Measurements from ENCODE around the gene CAT.

Gene CAT

GRCh38 chr11:34437224-34438125 is 1.3 kb upstream of the CAT start:
- Histone ChIP-seq H3K4me3 (ENCODE audit: insufficient read length, low read depth) (no peak overlapping the region), H3K9ac (ENCODE audit: insufficient read length, low read depth) (no peak overlapping the region), H3K27me3 (ENCODE audit: insufficient read depth, insufficient read length) (no peaks in the 10 kb centered on the region), H3K36me3 (ENCODE audit: insufficient read depth, insufficient read length, low read length) (no peaks in the 10 kb centered on the region), H3K9me3 (ENCODE audit: insufficient read depth, low read length) (no peaks in the 10 kb centered on the region; the same call in 1 of the 2 replicates), H3K4me1 (ENCODE audit: insufficient read depth, insufficient read length) (no peaks in the 10 kb centered on the region)
- DNase-seq (ENCODE audit: low read depth, low spot score) = no peak
- TF ChIP-seq SUZ12 (IDR thresholded peaks at IDR 0.05; ENCODE audit: extremely low read depth, insufficient read depth, insufficient read length) (no peak), YY1 (IDR thresholded peaks at IDR 0.05; ENCODE audit: insufficient read depth, insufficient read length) (no peak), ZNF274 (IDR thresholded peaks at IDR 0.05; ENCODE audit: low read depth, low read length) (no peak)

DNA sequence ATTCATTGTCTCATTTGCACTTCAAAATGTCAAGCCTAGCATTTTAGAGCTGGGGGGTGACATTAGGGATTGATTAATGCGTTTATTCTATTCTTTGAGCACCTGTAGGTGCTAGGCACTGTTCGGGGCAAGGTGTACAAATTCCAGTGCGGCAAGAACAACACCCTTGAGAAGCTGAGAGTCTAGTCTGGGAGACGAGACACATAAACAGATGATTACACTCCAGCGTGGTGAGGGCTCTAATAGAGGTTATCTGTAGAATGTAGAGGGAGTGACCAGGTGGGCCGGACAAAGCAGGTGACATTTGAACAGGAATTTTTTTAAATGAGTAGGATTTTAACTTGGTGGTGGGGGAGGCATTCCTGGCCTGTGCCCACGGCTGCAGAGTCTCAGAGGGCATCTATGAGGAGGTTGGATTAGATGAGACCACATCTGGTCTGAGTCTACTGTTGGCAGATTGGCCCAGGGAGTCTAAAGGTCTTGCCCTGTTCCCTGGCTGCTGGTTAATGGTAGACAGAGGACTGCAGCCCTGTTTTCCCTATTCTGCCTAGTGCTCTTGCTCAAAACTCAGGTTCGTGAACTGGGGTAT is 970 bp downstream of the CAT start:
- TF ChIP-seq ZNF274 (IDR thresholded peaks at IDR 0.05; ENCODE audit: low read depth, low read length) (no peak), YY1 (IDR thresholded peaks at IDR 0.05; ENCODE audit: insufficient read depth, insufficient read length) (no peak), SUZ12 (IDR thresholded peaks at IDR 0.05; ENCODE audit: extremely low read depth, insufficient read depth, insufficient read length) (no peak)

DNA sequence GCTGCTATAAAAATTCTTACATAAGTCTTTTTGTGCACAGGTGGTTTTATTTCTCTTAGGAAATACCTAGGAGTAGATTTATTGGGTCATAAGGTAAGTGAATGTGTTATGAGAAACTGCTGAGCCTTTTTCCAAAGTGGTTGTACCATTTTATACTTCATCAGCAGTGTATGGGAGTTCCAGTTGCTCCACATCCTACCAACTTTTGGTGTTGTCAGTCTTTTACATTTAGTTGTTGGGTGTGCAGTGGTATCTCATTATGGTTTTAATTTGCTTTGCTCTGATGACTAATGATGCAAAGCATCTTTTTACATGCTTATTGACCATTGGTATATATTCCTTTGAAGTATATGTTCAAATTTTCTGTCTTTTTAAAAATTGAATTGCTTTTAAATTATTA is 3.1 kb downstream of the CAT start:
- no peak overlapping the region for H3K4me3 ChIP-seq (ENCODE audit: insufficient read length, low read depth)
- DNase-seq (ENCODE audit: low read depth, low spot score) = no peak
- no peaks in the 10 kb centered on the region for H3K27me3 ChIP-seq (ENCODE audit: insufficient read depth, insufficient read length)
- no peaks in the 10 kb centered on the region for H3K36me3 ChIP-seq (ENCODE audit: insufficient read depth, insufficient read length, low read length)
- no peak overlapping the region for H3K9ac ChIP-seq (ENCODE audit: insufficient read length, low read depth)
- H3K4me1 ChIP-seq (ENCODE audit: insufficient read depth, insufficient read length) = no peaks in the 10 kb centered on the region
- no peaks in the 10 kb centered on the region; the same call in 1 of the 2 replicates for H3K9me3 ChIP-seq (ENCODE audit: insufficient read depth, low read length)
- no peak for TF ChIP-seq YY1 (IDR thresholded peaks at IDR 0.05; ENCODE audit: insufficient read depth, insufficient read length)
- no peak for TF ChIP-seq SUZ12 (IDR thresholded peaks at IDR 0.05; ENCODE audit: extremely low read depth, insufficient read depth, insufficient read length)
- TF ChIP-seq ZNF274 (IDR thresholded peaks at IDR 0.05; ENCODE audit: low read depth, low read length) = no peak

More for the DNA sequence above, 970 bp downstream of the CAT start:
- Histone ChIP-seq H3K9me3 (ENCODE audit: insufficient read depth, low read length) (no peaks in the 10 kb centered on the region; the same call in 1 of the 2 replicates), H3K4me3 (ENCODE audit: insufficient read length, low read depth) (no peak overlapping the region), H3K27me3 (ENCODE audit: insufficient read depth, insufficient read length) (no peaks in the 10 kb centered on the region), H3K4me1 (ENCODE audit: insufficient read depth, insufficient read length) (no peaks in the 10 kb centered on the region), H3K9ac (ENCODE audit: insufficient read length, low read depth) (no peak overlapping the region), H3K36me3 (ENCODE audit: insufficient read depth, insufficient read length, low read length) (no peaks in the 10 kb centered on the region)
- DNase-seq (ENCODE audit: low read depth, low spot score) = no peak

GRCh38 chr11:34443136-34443535 is 4.4 kb downstream of the CAT start:
- H3K4me3 ChIP-seq (ENCODE audit: insufficient read length, low read depth) = no peak overlapping the region
- H3K36me3 ChIP-seq (ENCODE audit: insufficient read depth, insufficient read length, low read length) = no peaks in the 10 kb centered on the region
- no peaks in the 10 kb centered on the region for H3K4me1 ChIP-seq (ENCODE audit: insufficient read depth, insufficient read length)
- no peak for TF ChIP-seq SUZ12 (IDR thresholded peaks at IDR 0.05; ENCODE audit: extremely low read depth, insufficient read depth, insufficient read length)
- TF ChIP-seq ZNF274 (IDR thresholded peaks at IDR 0.05; ENCODE audit: low read depth, low read length) = no peak
- no peak for TF ChIP-seq YY1 (IDR thresholded peaks at IDR 0.05; ENCODE audit: insufficient read depth, insufficient read length)
- no peak overlapping the region for H3K9ac ChIP-seq (ENCODE audit: insufficient read length, low read depth)
- no peak for DNase-seq (ENCODE audit: low read depth, low spot score)
- H3K9me3 ChIP-seq (ENCODE audit: insufficient read depth, low read length) = no peaks in the 10 kb centered on the region; the same call in 1 of the 2 replicates
- no peaks in the 10 kb centered on the region for H3K27me3 ChIP-seq (ENCODE audit: insufficient read depth, insufficient read length)

- Histone ChIP-seq H3K4me3 (ENCODE audit: insufficient read length, low read depth) (no peak overlapping the region), H3K9me3 (ENCODE audit: insufficient read depth, low read length) (no peaks in the 10 kb centered on the region), H3K36me3 (ENCODE audit: insufficient read depth, insufficient read length, low read length) (no peaks in the 10 kb centered on the region), H3K4me1 (ENCODE audit: insufficient read depth, insufficient read length) (no peaks in the 10 kb centered on the region), H3K9ac (ENCODE audit: insufficient read length, low read depth) (no peak overlapping the region), H3K27me3 (ENCODE audit: insufficient read depth, insufficient read length) (no peaks in the 10 kb centered on the region)
- DNase-seq (ENCODE audit: low read depth, low spot score) = no peak
- TF ChIP-seq ZNF274 (IDR thresholded peaks at IDR 0.05; ENCODE audit: low read depth, low read length) (no peak), YY1 (IDR thresholded peaks at IDR 0.05; ENCODE audit: insufficient read depth, insufficient read length) (no peak), SUZ12 (IDR thresholded peaks at IDR 0.05; ENCODE audit: extremely low read depth, insufficient read depth, insufficient read length) (no peak)
Measured at GRCh38 chr11:34444428-34444827, 5.7 kb downstream of the CAT start.

DNA sequence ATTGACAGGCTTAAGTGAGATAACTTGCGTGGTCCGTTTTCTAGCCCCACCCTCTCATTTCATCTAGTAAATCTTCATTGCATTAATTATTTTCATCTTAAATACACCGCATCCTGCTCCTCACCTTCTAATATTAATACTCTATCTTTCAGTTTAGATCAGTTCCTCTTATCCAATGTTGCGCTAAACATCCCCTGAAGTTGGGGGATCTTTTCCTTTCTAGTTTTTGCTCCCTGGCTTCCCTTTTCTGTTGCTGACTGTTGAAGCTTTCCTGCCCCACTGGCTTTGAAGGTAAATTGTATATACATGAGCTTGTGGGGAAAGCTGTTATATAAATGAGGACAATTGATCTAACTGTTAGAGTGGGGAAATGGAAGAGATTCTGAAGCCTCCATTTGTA is 7.2 kb downstream of the CAT start:
- Histone ChIP-seq H3K4me3 (ENCODE audit: insufficient read length, low read depth) (no peak overlapping the region), H3K27me3 (ENCODE audit: insufficient read depth, insufficient read length) (no peaks in the 10 kb centered on the region), H3K36me3 (ENCODE audit: insufficient read depth, insufficient read length, low read length) (no peaks in the 10 kb centered on the region), H3K9me3 (ENCODE audit: insufficient read depth, low read length) (no peaks in the 10 kb centered on the region), H3K9ac (ENCODE audit: insufficient read length, low read depth) (no peak overlapping the region), H3K4me1 (ENCODE audit: insufficient read depth, insufficient read length) (no peaks in the 10 kb centered on the region)
- DNase-seq (ENCODE audit: low read depth, low spot score) = no peak
- no peak for TF ChIP-seq ZNF274 (IDR thresholded peaks at IDR 0.05; ENCODE audit: low read depth, low read length)
- TF ChIP-seq SUZ12 (IDR thresholded peaks at IDR 0.05; ENCODE audit: extremely low read depth, insufficient read depth, insufficient read length) = no peak
- no peak for TF ChIP-seq YY1 (IDR thresholded peaks at IDR 0.05; ENCODE audit: insufficient read depth, insufficient read length)

DNA sequence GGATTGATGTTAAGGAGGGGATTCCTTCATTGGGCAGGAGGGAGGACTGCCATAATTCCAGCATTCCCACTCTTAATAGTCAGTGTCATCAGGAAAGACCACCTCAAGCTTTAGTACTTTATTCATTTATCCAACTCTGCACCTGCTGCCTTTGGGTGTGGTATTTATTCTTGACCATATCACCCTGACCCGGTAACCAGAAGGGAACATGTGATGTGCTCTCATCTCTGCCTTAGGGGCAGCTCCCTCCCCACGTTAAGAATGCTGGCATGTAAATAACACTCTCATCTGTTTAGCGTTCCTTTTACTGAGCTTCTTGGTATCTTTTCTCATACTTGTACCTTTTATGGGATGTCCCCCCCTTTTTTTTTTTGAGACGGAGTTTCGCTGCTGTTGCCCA is 7.7 kb downstream of the CAT start:
- Histone ChIP-seq H3K4me3 (ENCODE audit: insufficient read length, low read depth) (no peak overlapping the region), H3K4me1 (ENCODE audit: insufficient read depth, insufficient read length) (no peaks in the 10 kb centered on the region), H3K27me3 (ENCODE audit: insufficient read depth, insufficient read length) (no peaks in the 10 kb centered on the region), H3K9ac (ENCODE audit: insufficient read length, low read depth) (no peak overlapping the region), H3K36me3 (ENCODE audit: insufficient read depth, insufficient read length, low read length) (no peaks in the 10 kb centered on the region), H3K9me3 (ENCODE audit: insufficient read depth, low read length) (no peaks in the 10 kb centered on the region)
- no peak for DNase-seq (ENCODE audit: low read depth, low spot score)
- TF ChIP-seq SUZ12 (IDR thresholded peaks at IDR 0.05; ENCODE audit: extremely low read depth, insufficient read depth, insufficient read length) = no peak
- TF ChIP-seq YY1 (IDR thresholded peaks at IDR 0.05; ENCODE audit: insufficient read depth, insufficient read length) = no peak
- TF ChIP-seq ZNF274 (IDR thresholded peaks at IDR 0.05; ENCODE audit: low read depth, low read length) = no peak

Measured in NT2/D1 (cell line).